Measurements from ENCODE around the gene RRP12.

Gene RRP12

DNA sequence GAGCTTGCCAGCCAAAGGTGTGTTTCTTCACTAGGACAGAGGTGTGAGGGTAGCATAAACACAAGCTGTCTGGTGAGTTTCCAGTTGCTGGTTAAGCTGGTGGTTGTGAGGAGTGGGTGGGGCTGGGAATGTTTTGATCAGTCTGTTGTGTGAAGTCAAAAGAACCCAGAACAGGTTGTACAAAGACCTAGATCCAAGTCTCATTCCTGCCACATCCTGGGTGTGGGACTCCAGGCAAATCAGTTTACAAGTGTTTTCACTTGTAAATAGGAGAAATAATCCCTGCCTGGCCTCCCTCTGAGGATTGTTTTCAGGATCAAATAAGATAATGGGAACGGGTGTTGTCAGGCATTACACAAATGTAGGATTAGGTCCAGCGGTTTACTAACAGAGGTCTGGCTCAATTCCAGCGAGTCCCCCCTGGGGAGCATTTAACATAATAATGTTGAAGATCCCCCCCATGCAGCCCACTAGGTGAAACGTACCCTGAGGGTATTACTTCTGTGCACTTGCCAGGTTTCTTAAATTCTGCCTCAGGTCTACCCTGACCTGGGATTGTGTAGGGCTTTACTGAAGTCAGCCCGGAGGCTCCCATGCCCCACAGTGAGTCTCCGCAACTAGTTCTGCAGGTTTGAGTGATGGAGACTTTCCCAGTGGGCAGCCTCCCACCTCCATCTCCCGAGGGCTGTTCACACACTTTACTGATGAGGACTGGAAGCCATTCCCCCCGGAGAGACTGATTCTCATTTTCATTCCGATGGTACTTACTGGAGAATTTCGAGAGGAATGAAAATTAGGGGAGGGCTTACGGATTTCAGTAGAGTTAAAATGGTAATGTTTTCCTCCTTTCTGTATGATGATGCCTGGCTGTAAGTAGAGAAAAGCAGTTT, 64.0 kb downstream of the RRP12 start:
- DNase-seq (ENCODE audit: low spot score), result no peak
- no peak for TF ChIP-seq CTCF (IDR thresholded peaks at IDR 0.05; ENCODE audit: extremely low read depth, missing control alignments)

GRCh38 chr10:97336446-97336845, 64.7 kb downstream of the RRP12 start:
- TF ChIP-seq CTCF (IDR thresholded peaks at IDR 0.05; ENCODE audit: extremely low read depth, missing control alignments), result no peak
- no peak for DNase-seq (ENCODE audit: low spot score)

DNA sequence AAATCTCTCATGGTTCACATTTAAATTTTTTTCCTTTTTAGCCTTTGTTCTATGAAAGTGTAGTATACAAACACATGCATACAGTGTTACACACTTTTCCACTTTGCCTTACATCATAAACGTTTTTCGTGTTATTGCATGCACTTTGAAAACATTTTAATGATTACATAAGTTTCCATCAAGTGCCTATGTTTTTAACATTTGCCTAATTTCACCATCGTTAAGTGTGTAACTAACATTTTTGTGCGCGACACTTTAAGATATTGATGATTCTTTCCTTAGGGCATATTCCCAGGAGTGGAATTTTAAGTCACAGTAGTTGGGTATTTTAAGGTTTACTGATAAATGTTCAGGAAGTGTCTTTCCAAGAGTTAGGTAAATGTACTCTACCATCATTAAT, 65.1 kb downstream of the RRP12 start:
- no peak for TF ChIP-seq CTCF (IDR thresholded peaks at IDR 0.05; ENCODE audit: extremely low read depth, missing control alignments)

GRCh38 chr10:97335188-97335619, 65.9 kb downstream of the RRP12 start:
- DNase-seq (ENCODE audit: low spot score), result no peak
- TF ChIP-seq CTCF (IDR thresholded peaks at IDR 0.05; ENCODE audit: extremely low read depth, missing control alignments), result no peak

More for the DNA sequence above, 65.1 kb downstream of the RRP12 start:
- no peak for DNase-seq (ENCODE audit: low spot score)

DNA sequence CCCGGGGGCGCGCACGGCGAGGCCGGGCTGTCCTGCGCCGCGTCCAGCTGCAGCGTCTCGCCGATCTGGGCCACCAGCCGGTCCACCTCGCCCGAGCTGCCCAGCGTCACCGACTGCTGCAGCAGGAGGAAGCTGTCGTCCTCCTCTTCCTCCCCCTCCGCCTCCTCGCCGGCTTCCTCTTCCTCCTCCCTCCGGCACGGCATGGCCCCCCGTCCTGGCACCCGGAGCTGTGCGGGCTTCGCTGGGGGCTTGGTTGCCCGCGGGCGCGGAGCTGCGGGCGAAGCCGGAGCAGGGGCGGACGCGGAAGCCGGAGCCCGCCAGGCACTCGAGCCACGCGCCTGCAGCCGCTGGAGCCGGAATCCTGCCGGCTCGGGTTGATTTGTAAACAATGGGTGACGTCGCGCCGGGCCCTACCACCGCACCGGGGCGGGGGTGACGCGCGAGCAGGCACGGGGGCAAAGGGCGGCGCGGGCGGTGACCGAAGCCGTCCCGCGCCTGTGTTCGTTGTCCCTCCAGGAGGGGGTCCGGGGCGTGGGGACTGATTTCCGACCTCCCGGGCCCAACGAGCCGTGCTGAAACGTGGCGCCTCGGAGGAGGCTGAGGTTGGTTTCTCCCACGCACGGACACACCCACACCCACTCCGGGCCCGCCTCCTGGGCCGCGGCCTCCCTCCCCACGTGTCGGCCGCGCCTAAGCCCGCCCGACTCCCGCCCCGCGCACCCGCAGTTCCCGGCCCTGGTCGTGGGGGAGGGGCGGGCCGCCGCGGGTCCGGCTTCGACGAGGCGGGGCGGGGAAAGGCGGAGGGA, 66.6 kb downstream of the RRP12 start, which contains the start of gene FRAT2:
Gene FRAT2 (minus strand): TSS at position 360 of the 806 bp plus-strand sequence. CDS start 157 bp downstream, at position 203.
- peak; percentile 98 for DNase-seq (ENCODE audit: low spot score)
- TF ChIP-seq CTCF (IDR thresholded peaks at IDR 0.05; ENCODE audit: extremely low read depth, missing control alignments), result no peak

GRCh38 chr10:97333601-97334369, 67.4 kb downstream of the RRP12 start:
- DNase-seq (ENCODE audit: low spot score), result peak; percentile 63
- TF ChIP-seq CTCF (IDR thresholded peaks at IDR 0.05; ENCODE audit: extremely low read depth, missing control alignments), result no peak
